Heart left ventricle (tissue), 13 donors: ENCODE data around the gene ANKRD44.

Experiments
- CTCF ChIP-seq, 12 donors: fragments of 200-600 bp; sonication (generic) in 4 of 12; IDR thresholded peaks; one replicate each; pipeline versions ENCODE4 v1.5.0 to v1.8.0; 2018 to 2022; ENCODE audit warnings: antibody characterized with exemption in 12 of 12, mild to moderate bottlenecking in 5 of 12
- POLR2A ChIP-seq, 2 donors: fragments of 450-650 bp; IDR thresholded peaks; one replicate each; pipeline ENCODE4 v1.6.1; 2017; ENCODE audit warnings: antibody characterized with exemption in 2 of 2, mild to moderate bottlenecking in 2 of 2, moderate library complexity in 2 of 2
- donor health status: ischemic (EF 13 %, LVEDD 7.1; RV severe dilation, severe dysfunction).
- donor health status: DM: no; HTN: yes; CAD: no.
- donor health status: DM: no; HTN: no; CAD: no.
- donor health status: ischemic (EF 25% LVEDD 6.9; RV normal size, moderate dysfunction).
- donor health status: ischemic (EF 25% LVEDD 5.7; RV mildly dilated, moderate dysfunction).
- donor health status: ischemic (EF 35%, LVEDD 5.7; RV mildly dilated, moderate dysfunction).
- donor health status: nonischemic (EF 11% LVEDD 7.7; RV severe dilation, severe dysfunction).
- donor health status: DM: yes; HTN: yes; CAD: no.
- donor health status: PGD.
- donor health status: ischemic (EF 29% LVEDD 5.4; RV normal size, mild dysfunction).
- donor health status: nonischemic (EF 23%, LVEDD 6.1; RV moderate dilation, normal function).

- TF ChIP-seq CTCF (IDR thresholded peaks at IDR 0.05) (no peak), POLR2A (IDR thresholded peaks at IDR 0.05) (no peak)
These were observed 136.0 kb downstream of the ANKRD44 start for GRCh38 chr2:197174539-197175094.
